Midbrain (tissue), 1 donor: ENCODE data around the gene THUMPD3.
A peak's percentile ranks its signal among the peaks of the same experiment; 100 is the strongest.

Experiments
- DNase-seq: peaks from one replicate; lab custom pipeline; 2025; lab: John Stamatoyannopoulos, UW

THUMPD3 gene

DNA sequence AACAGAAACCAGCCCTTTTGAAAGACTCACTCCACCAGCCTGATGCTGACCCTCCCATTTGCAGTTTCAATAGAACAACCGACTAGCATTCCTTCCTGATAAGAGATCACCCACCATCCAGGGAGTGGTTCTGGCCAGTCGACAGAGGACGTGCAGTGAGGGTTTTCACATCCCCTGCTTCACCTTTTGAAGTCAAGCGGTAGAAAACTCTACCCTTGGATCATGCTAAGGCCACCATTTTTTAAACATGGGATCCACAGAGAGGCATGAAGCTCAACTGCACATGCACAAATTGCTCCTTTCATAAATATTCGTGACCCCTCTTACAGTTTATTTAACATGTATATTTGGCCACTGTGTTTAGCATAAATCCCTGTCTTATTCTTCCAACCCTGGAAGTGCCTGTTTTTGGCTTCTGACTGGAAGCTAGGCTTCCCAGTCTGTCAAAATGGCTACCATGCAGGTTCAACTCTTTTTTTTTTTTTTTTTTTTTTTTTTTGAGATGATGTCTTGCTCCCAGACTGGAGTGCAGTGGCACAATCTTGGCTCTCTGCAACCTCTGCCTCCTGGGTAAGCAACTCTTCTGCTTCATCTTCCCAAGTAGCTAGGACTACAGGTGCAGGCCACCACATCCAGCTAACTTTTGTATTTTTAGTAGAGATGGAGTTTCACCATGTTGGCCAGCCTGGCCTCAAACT, 1.0 kb upstream of the THUMPD3 start:
- no peak for DNase-seq

DNA sequence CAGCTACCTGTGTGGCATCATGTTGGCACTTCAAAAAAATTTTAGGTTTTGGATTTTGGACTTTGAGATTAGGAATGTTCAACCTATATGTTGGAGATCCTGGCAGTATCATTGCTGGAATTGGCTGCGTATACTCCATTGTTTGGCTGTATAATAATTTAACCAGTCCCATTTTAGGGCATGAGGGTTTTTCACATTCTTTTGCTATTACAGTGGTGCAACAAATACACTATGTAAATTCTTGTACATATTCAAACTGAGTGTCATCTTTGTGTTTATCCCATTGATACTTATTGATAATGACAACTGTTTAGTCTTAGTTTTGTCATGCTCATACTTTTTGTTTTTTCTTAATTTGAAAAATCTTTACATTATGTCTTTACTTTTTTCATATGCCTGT, 6.7 kb downstream of the THUMPD3 start:
- DNase-seq = no peak

DNA sequence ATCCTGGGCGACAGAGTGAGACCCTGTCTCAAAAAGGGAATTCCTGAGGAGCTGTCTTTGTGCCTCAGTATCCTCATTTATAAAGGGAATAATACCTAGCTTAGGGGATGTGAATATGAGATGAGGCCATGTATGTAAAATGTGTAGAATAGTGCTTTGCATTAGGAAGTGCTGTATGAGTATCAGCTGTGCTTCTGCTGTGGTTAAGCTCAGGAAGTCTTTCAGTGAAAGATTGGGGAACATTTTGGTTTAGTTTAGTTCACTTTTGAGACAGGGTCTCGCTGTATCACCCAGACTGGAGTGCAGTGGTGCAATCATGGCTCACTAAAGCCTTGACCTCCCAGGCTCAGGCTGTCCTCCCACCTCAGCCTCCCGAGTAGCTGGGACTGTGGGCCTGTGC, 10.6 kb downstream of the THUMPD3 start:
- DNase-seq = no peak

DNA sequence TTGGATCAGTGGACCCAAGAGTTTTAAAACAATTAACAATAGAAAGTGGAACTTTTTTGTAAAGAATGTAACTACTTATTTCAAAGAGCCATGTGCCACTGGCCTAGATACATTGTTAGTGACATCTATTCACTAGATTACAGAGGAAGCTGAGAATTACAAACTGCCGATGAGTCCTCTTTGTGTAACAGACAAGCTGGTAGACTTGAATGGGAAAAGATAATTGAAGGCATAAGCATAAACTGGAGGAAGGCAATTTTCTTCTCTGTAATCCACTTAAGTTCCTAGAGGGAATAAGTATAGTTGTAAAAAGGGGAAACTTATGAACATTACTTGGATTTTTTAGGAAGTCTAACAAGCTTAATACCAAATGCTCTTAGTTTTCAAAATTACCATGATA, 15.1 kb downstream of the THUMPD3 start:
- no peak for DNase-seq

DNA sequence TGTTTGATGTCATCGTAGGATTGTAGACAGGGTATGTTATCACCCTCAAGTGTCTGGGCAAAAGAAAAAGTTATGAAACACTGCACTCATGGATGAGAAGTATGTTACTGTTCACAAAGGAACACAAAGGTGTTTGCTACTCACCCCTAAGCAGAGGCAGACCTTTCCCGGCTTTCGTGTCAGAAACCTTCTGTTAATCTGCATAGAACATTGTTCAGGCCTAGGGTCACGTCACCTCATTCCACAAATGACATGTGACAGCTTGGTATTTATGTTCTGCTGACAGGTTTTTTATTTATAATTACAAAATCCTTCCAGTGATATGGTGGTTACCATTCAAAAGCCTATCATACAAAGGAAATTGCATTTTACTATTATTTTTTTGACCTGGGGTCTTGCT, 16.5 kb downstream of the THUMPD3 start:
- DNase-seq = no peak

DNA sequence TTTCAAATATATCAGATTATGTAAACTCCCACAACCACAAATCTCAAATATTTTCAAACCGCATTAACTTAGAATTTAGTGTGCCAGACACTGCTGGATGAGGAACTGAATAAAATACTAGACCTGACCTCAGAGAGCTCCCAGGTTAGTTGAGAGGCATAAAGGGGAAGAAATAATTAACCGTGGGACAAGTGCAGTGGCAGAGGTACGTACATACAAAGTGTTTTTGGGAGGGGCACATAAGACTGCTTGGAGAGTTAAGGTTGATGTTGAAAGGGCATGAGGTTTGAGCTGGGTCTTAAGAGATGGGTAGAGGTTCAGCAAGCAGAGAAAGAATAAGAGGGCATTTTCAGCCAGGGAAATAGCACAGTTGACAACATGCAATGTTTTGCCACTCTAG, 17.2 kb downstream of the THUMPD3 start:
- DNase-seq = no peak

DNA sequence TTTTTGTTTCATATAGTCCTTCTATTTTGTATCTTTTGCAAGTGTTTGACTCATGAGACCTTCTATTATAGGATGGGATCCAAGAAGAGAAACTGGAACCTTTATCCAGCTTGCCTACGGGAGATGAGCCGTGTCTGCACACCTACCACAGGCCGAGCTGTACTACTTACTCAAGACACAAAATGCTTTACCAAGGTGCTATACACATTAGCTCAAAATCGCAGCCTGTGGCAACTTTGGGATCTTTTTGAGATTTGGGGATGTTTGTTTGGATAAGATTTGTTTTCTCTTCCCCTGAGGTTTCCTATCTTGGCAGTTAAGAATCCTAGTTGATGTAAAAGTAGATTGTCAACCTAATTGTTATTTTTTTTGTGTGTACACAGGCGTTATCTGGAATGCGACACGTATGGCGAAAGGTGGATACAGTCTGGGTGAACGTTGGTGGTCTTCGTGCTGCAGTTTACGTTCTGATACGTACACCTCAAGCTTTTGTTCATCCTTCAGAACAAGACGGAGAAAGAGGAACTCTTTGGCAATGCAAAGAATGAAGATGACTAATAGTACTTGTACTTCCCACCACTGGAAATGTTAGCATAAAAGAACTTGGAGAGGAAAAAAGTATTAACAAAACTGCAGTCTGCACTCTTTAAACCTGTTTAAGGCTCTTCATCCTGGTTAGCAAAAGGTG, 21.4 kb downstream of the THUMPD3 start:
- DNase-seq = no peak

DNA sequence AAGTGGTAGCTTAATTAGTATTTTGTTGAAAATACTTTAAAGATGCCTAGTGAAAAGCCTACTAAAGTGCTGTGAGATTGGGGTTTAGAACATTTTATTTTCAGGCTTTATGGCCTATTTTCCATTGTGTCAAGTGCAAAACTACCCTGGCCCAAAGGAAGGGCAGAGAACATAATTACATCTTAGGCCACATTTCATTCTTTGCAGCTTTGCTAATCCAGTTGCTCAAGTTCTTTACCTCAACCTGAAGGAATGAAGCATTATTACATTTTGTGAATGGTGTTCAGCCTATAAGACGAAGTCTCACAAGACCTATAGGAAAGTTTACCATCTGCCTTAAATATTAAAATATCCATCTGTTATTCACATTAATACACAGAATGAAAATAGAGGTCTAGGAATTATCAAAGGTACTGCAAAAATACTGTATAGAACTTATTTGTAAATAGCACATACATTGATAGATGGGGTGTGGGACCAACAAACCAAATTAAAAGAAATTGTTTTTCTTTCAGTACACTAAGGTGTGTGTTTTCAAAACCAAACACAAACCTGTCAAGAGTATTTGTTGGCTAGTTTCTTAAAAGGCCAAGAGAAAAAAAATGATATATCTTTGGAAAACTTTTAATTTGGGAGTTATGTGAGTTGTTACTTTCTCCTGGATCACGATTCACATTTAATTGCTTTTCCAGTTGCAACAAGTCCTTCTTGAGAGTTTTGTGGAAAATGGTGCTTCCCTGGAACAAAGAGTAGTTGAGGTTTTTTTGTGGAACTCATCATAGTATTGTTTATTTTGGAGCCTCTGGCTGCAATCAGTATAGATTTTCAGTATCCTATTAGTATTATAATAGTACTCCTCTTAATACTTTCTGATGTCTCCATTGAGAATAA, 22.6 kb downstream of the THUMPD3 start:
- no peak for DNase-seq

DNA sequence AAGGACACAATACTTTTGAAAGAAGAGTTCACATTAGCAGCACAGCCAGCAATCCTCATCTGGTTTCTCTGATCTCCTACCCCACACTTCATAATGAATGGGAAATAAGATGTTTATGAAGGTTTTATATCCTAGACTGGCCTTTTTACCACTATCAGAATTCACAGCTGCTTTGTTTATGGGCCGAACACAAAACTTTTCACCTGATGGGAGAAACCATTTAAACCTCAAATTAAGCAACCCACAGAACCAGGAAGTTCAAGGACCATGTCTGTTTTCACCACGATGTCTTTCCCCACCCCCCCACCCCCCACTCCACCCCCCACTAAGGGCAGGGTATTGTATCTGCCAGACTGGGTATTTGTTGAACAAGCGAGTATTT, 23.2 kb downstream of the THUMPD3 start:
- DNase-seq = no peak

DNA sequence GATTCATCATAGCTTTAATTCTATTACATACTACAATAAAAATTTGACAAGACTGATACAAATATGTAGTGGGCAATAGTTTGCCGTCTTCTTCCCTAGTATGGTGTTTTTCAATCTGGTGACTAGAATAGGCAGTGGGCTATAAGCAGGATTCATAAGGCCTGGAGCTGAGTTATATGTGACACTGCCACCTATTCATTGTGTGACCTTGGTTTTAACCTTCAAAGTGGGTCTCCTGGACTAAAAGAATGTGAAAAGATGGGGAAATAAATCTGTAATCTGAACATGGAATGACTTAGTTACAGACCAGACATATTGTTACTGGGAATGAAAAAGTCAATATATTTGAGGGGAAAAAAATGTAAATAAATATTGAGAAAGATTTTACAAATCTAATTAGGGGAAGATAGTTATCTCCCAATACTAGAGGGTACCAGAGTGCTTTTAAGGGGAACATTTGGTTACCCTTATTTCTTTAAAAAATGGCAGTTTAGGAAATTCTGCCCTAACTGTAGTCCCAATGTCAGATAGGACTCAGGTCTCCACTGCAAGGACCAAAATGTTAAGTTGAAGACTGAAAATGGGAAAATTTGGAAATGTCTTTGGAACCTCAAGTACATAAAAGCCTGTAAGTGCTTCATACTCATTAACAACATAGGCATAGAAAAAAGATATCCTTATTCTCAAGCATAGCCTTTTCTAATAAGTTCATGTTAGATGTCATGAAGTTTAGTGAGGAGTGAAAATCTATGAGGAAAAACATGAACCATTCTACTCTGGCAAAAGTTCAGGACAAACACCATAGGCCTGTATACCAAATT, 23.9 kb downstream of the THUMPD3 start:
- DNase-seq = no peak

DNA sequence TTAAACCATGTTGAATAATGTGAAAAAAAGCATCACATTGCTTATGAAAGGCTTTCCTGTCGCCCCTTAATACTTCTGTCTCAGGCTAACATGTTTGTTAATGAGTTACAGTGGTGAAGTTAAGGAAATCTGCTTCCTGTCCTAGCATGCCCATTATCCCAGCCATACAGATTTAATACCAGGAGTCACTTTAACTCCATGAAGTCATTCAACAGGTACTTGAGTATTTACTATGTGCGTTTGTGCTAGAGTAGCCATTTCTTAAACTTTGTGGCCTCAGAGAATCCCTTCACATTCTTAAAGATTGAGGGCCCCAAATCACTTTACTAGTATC, 24.4 kb downstream of the THUMPD3 start:
- DNase-seq = no peak

DNA sequence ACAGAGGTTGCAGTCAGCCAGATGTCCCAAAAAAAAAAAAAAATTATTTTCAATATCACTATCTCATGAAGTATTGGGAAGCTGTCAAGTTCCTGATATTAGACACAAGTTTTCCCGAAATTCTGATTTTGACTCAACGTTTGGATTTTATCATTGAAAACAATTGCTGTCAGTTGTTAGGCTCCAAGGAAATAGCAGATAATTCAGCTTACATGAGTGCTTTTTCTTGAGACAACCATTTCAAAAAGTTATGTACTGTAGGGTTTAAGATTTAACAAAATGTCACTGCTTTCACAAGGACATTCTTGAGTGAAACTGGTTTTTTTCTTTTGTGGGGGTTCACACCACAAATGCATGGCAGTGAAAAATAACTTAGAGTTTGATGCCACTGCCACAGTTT, 25.3 kb downstream of the THUMPD3 start:
- DNase-seq = no peak

DNA sequence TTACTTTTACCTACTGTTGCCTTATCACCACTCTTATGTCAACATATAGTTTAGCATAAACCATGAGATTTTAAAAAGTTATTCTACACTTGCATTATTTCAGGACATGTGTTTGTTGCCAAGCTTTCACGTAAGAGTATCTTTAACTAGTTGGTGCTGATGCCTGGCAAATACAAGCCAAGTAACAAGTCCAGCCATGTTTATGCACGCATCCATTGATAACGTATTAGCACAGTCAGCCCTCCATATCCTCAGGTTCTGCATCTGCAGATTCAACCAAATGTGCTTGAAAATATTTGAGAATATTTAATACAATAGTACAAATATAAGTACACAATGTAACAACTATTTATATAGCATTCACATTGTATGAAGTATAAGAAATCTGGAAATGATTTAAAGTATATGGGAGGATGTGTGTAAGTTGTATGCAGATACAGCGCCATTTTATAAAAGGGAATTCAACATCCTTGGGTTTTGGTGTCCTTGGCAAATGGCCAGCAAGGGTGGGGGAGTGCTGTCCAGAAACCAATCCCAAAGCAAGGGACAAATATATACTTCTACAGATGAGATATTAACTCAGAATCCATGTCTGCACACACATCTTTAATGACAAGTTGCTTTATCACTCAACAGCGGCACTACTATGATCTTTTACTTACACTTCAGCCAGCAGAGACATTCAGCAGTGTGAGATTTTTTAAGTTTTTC, 25.9 kb downstream of the THUMPD3 start:
- no peak for DNase-seq

DNA sequence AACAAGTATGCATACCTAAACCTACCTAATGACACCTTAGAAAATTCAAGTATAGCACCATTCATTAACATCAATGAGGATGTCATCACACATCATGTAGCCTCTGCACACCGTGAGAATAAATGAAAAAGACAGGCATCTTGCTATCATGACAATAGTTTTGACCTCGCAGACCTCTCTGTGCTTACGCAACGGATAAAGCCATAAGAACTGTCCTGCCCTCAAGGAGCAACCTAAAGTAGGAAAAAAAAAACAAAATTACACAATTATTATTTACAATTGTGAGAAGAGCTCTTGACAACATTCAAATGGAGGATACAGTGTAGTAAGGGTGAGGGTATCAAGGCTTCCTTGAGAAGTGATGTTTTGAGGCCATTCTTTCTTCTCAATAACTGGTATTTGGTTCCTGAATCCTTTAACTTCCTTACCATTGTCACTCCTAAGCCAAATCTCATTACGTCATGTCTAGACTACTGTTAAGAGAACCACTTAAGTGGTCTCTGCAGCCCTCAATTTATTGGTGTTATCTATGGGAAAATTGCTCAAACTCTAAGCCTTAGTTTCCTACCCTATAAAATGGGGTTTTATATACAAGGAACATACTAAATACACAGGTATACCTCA, 27.5 kb downstream of the THUMPD3 start:
- no peak for DNase-seq

DNA sequence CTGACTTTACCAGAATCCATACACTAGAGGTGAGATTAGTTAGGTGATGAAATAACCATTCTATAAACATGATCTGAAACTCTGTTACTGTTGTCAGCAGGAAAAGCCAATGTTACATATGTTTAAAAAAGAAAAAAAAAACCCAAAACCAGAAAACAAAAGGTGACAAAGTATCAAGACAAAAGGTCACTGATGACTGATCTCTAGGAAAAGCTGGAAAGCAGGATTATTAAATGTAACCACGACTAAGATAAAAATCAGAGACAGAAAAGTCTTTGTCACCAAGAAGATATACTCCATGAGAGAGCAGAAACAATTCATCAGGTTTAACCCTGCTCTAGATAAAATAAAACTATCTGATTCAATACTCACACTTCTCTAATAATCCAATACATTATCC, 29.2 kb downstream of the THUMPD3 start:
- DNase-seq = no peak

DNA sequence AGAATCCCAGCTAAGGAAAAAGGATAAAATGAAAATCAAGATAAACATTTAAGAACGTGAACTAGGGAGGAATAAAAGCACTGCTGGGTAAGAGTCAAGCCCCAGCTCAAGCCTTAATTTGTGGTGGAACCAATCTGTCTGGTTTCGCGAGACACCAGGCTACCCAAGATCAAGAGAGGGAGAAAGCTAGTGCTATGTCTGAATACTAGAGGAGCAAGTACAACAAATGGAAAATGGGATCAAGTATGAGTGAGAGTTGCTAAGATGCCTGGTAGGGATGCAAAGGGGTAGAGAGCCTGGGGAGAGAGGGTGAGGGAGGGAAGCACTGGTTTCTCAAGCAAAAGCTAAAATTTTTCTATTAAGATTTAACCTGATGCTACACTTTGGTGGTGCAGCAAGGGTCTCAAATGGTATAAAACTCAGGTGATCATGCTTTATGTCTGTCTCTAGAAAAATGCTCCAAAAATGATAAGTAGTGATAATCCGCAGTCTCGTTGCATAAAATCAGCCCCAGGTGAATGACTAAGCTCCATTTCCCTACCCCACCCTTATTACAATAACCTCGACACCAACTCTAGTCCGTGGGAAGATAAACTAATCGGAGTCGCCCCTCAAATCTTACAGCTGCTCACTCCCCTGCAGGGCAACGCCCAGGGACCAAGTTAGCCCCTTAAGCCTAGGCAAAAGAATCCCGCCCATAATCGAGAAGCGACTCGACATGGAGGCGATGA, 32.9 kb downstream of the THUMPD3 start:
- no peak for DNase-seq

DNA sequence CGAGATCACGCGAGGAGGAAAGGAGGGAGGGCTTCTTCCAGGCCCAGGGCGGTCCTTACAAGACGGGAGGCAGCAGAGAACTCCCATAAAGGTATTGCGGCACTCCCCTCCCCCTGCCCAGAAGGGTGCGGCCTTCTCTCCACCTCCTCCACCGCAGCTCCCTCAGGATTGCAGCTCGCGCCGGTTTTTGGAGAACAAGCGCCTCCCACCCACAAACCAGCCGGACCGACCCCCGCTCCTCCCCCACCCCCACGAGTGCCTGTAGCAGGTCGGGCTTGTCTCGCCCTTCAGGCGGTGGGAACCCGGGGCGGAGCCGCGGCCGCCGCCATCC, 33.4 kb downstream of the THUMPD3 start:
- no peak for DNase-seq

DNA sequence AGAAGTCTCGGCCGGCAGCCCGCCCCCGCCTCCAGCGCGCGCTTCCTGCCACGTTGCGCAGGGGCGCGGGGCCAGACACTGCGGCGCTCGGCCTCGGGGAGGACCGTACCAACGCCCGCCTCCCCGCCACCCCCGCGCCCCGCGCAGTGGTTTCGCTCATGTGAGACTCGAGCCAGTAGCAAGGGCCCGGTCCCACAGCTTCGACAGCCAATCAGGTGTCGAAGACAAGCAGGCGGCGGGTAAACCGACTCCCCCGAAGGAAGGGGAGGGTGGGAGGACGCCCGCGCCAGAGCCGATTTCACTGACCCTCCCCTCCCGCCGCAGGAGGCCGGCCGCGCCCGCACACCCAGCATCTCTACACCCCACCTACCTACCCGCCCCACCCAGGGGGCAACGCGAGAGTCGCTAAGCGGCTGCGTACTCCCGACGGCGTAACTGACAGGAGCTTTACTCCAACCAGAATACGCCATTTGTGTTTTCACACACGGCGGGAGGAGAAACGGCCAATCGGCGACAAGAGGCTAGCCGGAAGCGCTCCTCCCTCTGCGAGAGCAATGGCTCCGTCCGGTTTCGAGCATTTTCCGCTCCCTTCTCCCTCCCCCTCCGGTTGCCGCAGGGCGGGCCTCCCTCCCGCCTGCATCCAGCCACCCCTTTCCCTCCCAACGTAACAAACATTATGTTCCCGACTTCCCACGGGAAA, 33.9 kb downstream of the THUMPD3 start:
- DNase-seq = peak; percentile 99

DNA sequence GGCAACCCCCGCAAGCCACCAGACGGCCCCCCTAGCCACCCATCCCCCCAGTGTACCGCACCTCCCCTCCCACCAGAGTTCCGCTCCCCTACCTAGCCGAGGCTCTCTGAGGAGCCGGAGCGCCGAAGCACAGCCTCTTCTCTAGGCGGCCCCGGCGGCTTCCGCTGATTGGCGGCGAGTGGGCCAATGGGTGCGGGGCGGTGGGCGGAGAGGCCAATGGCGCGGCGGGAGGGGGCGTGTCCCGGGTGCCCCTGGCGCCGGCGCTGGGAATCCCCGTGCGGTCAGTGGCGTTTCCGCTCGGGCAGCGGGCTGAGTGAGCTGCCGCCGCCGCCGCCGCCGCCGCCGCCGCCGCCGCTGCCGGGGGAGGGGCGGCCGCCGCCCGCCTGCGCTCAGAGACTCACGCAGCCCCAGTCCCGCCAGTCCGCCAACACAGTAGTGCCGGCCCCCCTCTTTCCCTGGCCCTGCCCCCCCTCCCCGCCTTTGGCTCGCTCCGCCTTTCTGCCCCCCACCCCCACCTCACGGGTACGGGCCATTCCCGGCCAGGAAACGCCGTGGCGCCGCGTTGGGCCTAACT, 34.6 kb downstream of the THUMPD3 start, which contains the start of gene SETD5:
Gene SETD5, plus strand, starts transcription at position 284 of the 574 bp plus-strand sequence. CDS start 31,324 bp downstream, outside the sequence.
- peak; percentile 96 for DNase-seq
